Mesothelial cell of epicardium (in vitro differentiated cells): ENCODE measurements around the gene HYOU1. TPM values are rescaled to one million over a fixed set of nuclear protein-coding genes. Genes with fewer than 3 reads are reported as not detected.
A peak's percentile ranks its signal among the peaks of the same experiment; 100 is the strongest.

Experiments used
- DNase-seq, 2 experiments: peaks; one replicate each; pipeline ENCODE4 v3.0.0; 2021; ENCODE audit warnings: low spot score in 2 of 2; ENCODE audit not compliant: unreplicated experiment in 2 of 2
- H3K27ac Mint-ChIP-seq: 2 replicates; pipeline ENCODE4 v1.8.0; 2021; ENCODE audit warnings: mixed read lengths
- H3K27me3 Mint-ChIP-seq: 2 replicates; pipeline ENCODE4 v1.8.0; 2021; ENCODE audit warnings: low read depth, mixed read lengths
- H3K36me3 Mint-ChIP-seq: 2 replicates; pipeline ENCODE4 v1.8.0; 2021; ENCODE audit warnings: mixed read lengths
- H3K4me1 Mint-ChIP-seq: 2 replicates; pipeline ENCODE4 v1.8.0; 2021; ENCODE audit warnings: mixed read lengths
- H3K4me3 Mint-ChIP-seq: 2 replicates; pipeline ENCODE4 v1.8.0; 2021; ENCODE audit warnings: mild to moderate bottlenecking, moderate library complexity, mixed read lengths
- H3K9me3 Mint-ChIP-seq: 2 replicates; pipeline ENCODE4 v1.8.0; 2021; ENCODE audit warnings: mixed read lengths
- CTCF ChIP-seq: fragments of 200-600 bp; sonication (generic); IDR thresholded peaks from one replicate; pipeline ENCODE4 v1.5.0; 2021; ENCODE audit warnings: antibody characterized with exemption; ENCODE audit not compliant: unreplicated experiment
- microRNA-seq: library from miRNA; unstranded; fragments of <30 nt; microRNA quantifications from one replicate; pipeline ENCODE4 v1.2.0, GENCODE V29; 2021; ENCODE audit warnings: inconsistent platforms, mixed read lengths
- total RNA-seq: library from RNA; stranded (reverse); gene quantifications from 3 replicates; pipeline ENCODE4 v1.2.1, GENCODE V29; 2021

HYOU1 gene
- total RNA-seq, 1 donor from 2014 or later = 133 TPM

- Mint-ChIP-seq H3K27ac (peak overlapping the region; percentile 96), H3K4me1 (peaks cover 30% of the 10 kb centered on the region)
Measured at GRCh38 chr11:118998388-118998717, 58.7 kb downstream of the HYOU1 start.

GRCh38 chr11:118997627-118998387, 59.2 kb downstream of the HYOU1 start, which contains the start of gene CENATAC:
Gene CENATAC, plus strand, starts transcription at chr11:118998138. Its CDS starts 60 bp downstream, at chr11:118998198.
- H3K27ac Mint-ChIP-seq = peak within 1 kb of the TSS; percentile 96
- H3K4me1 Mint-ChIP-seq = peaks cover 30% of the 10 kb centered on the region
- no peaks in the 10 kb centered on the region for H3K27me3 Mint-ChIP-seq
- peaks cover 4% of the 10 kb centered on the region for H3K9me3 Mint-ChIP-seq
- TF ChIP-seq CTCF = no peak
- peak within 1 kb of the TSS; percentile 91 for H3K4me3 Mint-ChIP-seq
- H3K36me3 Mint-ChIP-seq = peaks cover 8% of the 10 kb centered on the region
- peak; percentile 69 to 85 for DNase-seq

More at GRCh38 chr11:118998388-118998717, 58.7 kb downstream of the HYOU1 start:
- H3K4me3 Mint-ChIP-seq = peak overlapping the region; percentile 91
- no peaks in the 10 kb centered on the region for H3K27me3 Mint-ChIP-seq
- peaks cover 12% of the 10 kb centered on the region for H3K36me3 Mint-ChIP-seq
- no peak for DNase-seq
- TF ChIP-seq CTCF = no peak
- H3K9me3 Mint-ChIP-seq = peaks cover 4% of the 10 kb centered on the region

GRCh38 chr11:118996926-118997626, 59.9 kb downstream of the HYOU1 start:
- no peak for DNase-seq
- Mint-ChIP-seq H3K27ac (peak overlapping the region; percentile 96), H3K9me3 (peaks cover 4% of the 10 kb centered on the region), H3K4me1 (peaks cover 30% of the 10 kb centered on the region), H3K4me3 (peak overlapping the region; percentile 91), H3K36me3 (peaks cover 8% of the 10 kb centered on the region), H3K27me3 (no peaks in the 10 kb centered on the region)
- no peak for TF ChIP-seq CTCF

Small RNAs within 50 kb of the gene (microRNA-seq; reads per million reads assigned to microRNA genes)
- not detected for gene MIR3656

Other genes starting within 250 kb of the HYOU1 start
- gene CXCR5, start 173.3 kb downstream of the HYOU1 start, total RNA-seq = not detected in 3 replicates
- 88.6 to 92.4 TPM (median 91.7 TPM) in 3 replicates for gene BCL9L, start 131.3 kb downstream of the HYOU1 start, total RNA-seq
- 2.2 to 3.0 TPM (median 2.7 TPM) in 3 replicates for gene UPK2, start 100.9 kb downstream of the HYOU1 start, total RNA-seq
- gene FOXR1, start 85.4 kb downstream of the HYOU1 start, total RNA-seq = not detected in 3 replicates
- gene CENATAC, start 59.1 kb downstream of the HYOU1 start, total RNA-seq = 65.7 to 69.1 TPM (median 66.3 TPM) in 3 replicates
- gene RPS25, start 38.9 kb downstream of the HYOU1 start, total RNA-seq = 1,201 to 1,234 TPM (median 1,218 TPM) in 3 replicates
- gene TRAPPC4, start 38.4 kb downstream of the HYOU1 start, total RNA-seq = 53.9 to 56.5 TPM (median 54.5 TPM) in 3 replicates
- 29.6 to 35.3 TPM (median 33.2 TPM) in 3 replicates for gene SLC37A4, start 26.3 kb downstream of the HYOU1 start, total RNA-seq
- 32.5 to 35.2 TPM (median 32.6 TPM) in 3 replicates for gene VPS11, start 10.6 kb upstream of the HYOU1 start, total RNA-seq
- gene HMBS, start 27.7 kb upstream of the HYOU1 start, total RNA-seq = 28.0 to 29.1 TPM (median 28.1 TPM) in 3 replicates
- gene DPAGT1, start 44.6 kb upstream of the HYOU1 start, total RNA-seq = 38.2 to 47.7 TPM (median 44.9 TPM) in 3 replicates
- 8.7 to 10.5 TPM (median 10.0 TPM) in 3 replicates for gene C2CD2L, start 50.1 kb upstream of the HYOU1 start, total RNA-seq
- 32.8 to 36.7 TPM (median 34.4 TPM) in 3 replicates for gene HINFP, start 64.4 kb upstream of the HYOU1 start, total RNA-seq
- 1.9 to 2.6 TPM (median 2.0 TPM) in 3 replicates for gene ABCG4, start 91.8 kb upstream of the HYOU1 start, total RNA-seq
- gene NLRX1, start 111.5 kb upstream of the HYOU1 start, total RNA-seq = 21.2 to 21.9 TPM (median 21.8 TPM) in 3 replicates
- gene NHERF4, start 128.3 kb upstream of the HYOU1 start, total RNA-seq = 0.42 to 0.67 TPM (median 0.66 TPM) in 3 replicates
- gene CBL, start 149.1 kb upstream of the HYOU1 start, total RNA-seq = 27.5 to 28.0 TPM (median 27.6 TPM) in 3 replicates